Tibial nerve (tissue), 4 donors: Measurements from ENCODE around the gene RFX1. TPM values are rescaled to one million over a fixed set of nuclear protein-coding genes. Genes with fewer than 3 reads are reported as not detected.

ENCODE experiments used
- DNase-seq, 2 donors: peaks; one replicate each; pipeline ENCODE4 v3.0.0-alpha.2; 2019; ENCODE audit warnings: low spot score in 2 of 2
- H3K27ac ChIP-seq, 4 donors: fragments of 200-600 bp; sonication (generic) in 3 of 4; one replicate each; pipeline ENCODE4 v1.5.1; 2017 to 2019; ENCODE audit warnings: mild to moderate bottlenecking in 1 of 4
- H3K27me3 ChIP-seq, 2 donors: fragments of 200-600 bp; sonication (generic) in 1 of 2; one replicate each; pipeline versions ENCODE4 v1.5.1 to v1.6.0; 2017 to 2019
- H3K36me3 ChIP-seq, 3 donors: fragments of 200-600 bp; sonication (generic); one replicate each; pipeline ENCODE4 v1.5.1; 2018 to 2019
- H3K4me1 ChIP-seq, 4 donors: fragments of 200-600 bp; sonication (generic) in 3 of 4; one replicate each; pipeline ENCODE4 v1.5.1; 2017 to 2019
- H3K4me3 ChIP-seq, 4 donors: fragments of 200-600 bp; sonication (generic) in 3 of 4; one replicate each; pipeline ENCODE4 v1.5.1; 2017 to 2019; ENCODE audit warnings: mild to moderate bottlenecking in 1 of 4, moderate library complexity in 1 of 4
- H3K9me3 ChIP-seq, 4 donors: fragments of 200-600 bp; sonication (generic) in 3 of 4; one replicate each; pipeline ENCODE4 v1.5.1; 2017 to 2019
- CTCF ChIP-seq, 5 experiments: fragments of 200-600 bp in 3 of 5; fragments of 450-650 bp in 2 of 5; sonication (generic) in 3 of 5; IDR thresholded peaks; one replicate each; pipeline ENCODE4 v1.5.1; 2016 to 2019; ENCODE audit warnings: antibody characterized with exemption in 5 of 5, mild to moderate bottlenecking in 3 of 5, moderate library complexity in 2 of 5
- EP300 ChIP-seq, 2 donors: sonication (generic); formaldehyde crosslinking; IDR thresholded peaks; one replicate each; pipeline ENCODE4 v1.6.1; 2017; ENCODE audit warnings: antibody characterized with exemption in 2 of 2, mild to moderate bottlenecking in 1 of 2
- POLR2A ChIP-seq, 2 donors: fragments of 450-650 bp; IDR thresholded peaks; one replicate each; pipeline ENCODE4 v1.6.1; 2017; ENCODE audit warnings: antibody characterized with exemption in 2 of 2, mild to moderate bottlenecking in 2 of 2, moderate library complexity in 2 of 2
- WGBS, 2 donors: methylation state at CpG; one replicate each; pipeline ENCODE4 v1.1.5; 2018; 5-methylcytosine and 5-hydroxymethylcytosine counted together
- total RNA-seq, 4 donors: library from RNA; depleted of rRNA; stranded (reverse); fragments of >200 nt; gene quantifications; one replicate each; pipeline ENCODE4 v1.1.0, GENCODE V29; 2016

Gene RFX1
- total RNA-seq, 4 donors from 2014 or later = 3.1 to 8.4 (median 6.0) TPM

DNA sequence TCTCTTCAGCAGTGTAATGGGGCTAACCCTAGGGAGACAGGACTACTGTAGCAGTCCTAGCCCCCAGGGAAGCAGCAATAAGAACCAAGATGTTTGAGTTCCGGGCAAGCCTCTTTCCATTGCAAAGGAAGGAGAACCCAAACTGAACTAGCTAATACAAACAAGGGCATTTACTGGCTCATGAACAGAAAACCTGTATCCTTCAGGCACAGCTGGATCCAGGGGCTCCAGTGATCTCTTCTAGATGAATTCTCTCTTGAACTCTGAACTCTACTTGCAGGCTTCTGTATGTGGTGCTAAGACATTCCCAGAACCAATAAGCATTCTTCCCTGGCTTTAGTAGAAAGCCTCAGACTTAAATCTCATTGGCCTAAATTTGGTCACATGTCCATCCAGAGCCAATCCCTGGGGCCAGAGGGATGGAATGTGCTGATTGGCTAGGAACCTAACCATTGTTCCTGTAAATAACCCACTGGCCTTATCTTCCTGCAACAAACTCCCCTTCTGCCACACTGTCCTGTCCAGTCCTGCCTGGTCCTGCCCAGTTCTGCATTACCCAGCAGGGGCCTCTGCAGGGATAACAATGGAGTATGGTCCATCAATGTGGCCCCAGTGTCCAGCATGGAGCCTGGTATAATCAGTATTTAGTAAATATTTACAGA, 64.0 kb downstream of the RFX1 start:
- WGBS, 2 donors = 88 to 100% methylated on average over 1 of the region's 1 CpG
- no peak for TF ChIP-seq CTCF (IDR thresholded peaks at IDR 0.05)
- TF ChIP-seq POLR2A (IDR thresholded peaks at IDR 0.05) = no peak
- no peak for TF ChIP-seq EP300 (IDR thresholded peaks at IDR 0.05)
- Histone ChIP-seq H3K4me1 (peaks cover 0 to 15% (median 5%) of the 10 kb centered on the region in 4 donors), H3K27me3 (peaks cover 0 to 11% of the 10 kb centered on the region in 2 donors), H3K4me3 (no peak overlapping the region), H3K36me3 (no peaks in the 10 kb centered on the region), H3K9me3 (no peaks in the 10 kb centered on the region), H3K27ac (no peak overlapping the region)
- no peak for DNase-seq

DNA sequence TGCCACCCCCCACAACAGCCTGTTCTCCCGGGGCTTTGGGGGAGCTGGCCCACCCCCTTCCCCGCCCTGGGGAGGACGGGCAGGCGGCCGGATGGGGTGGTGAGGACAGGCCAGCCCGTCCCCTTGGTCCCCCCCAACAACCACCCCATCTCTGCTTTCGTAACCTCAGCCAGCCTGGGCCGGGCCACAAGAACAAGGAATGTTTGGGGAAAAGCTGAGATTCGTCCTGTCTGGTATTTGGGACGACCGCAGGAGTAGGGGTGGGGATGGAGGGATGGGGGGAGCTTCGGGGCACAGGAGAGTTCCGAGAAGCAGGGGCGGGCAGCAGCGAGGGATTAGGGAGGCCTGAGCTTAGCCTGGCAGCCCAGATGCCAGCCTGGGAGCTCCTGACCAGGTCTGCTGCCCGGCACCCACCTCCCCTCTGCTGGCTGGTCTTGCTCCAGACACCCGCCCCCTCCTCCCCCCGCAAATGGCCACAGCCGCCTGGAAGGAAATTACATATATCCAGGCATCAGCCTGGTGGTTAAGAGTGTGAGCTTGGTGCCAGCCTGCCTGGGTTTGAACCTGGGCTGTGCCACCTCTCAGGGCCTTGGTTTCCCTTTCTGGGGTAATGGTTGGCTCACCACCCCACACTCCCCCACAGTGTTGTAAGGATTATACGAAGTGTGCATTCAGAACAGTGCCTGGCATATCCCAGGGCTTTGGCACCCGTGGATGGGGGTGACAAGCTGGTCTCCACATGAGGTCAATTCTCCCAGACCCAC, 67.6 kb downstream of the RFX1 start, which contains the start of gene PODNL1:
Gene PODNL1 (minus strand): TSS at position 117 of the 764 bp plus-strand sequence. CDS start 236 bp downstream, outside the sequence.
- Histone ChIP-seq H3K4me1 (peaks cover 0 to 15% (median 5%) of the 10 kb centered on the region in 4 donors), H3K27ac (peak within 1 kb of the TSS in 1 of 4 donors; percentile 44), H3K36me3 (no peaks in the 10 kb centered on the region), H3K27me3 (peaks cover 0 to 30% of the 10 kb centered on the region in 2 donors), H3K9me3 (no peaks in the 10 kb centered on the region), H3K4me3 (peak within 1 kb of the TSS; percentile 9 to 49 (median 26))
- 14 to 26% methylated on average over 20 of the region's 21 CpGs for WGBS, 2 donors
- TF ChIP-seq CTCF (IDR thresholded peaks at IDR 0.05) (no peak), POLR2A (IDR thresholded peaks at IDR 0.05) (no peak), EP300 (IDR thresholded peaks at IDR 0.05) (no peak)
- peak; percentile 58 to 69 for DNase-seq

DNA sequence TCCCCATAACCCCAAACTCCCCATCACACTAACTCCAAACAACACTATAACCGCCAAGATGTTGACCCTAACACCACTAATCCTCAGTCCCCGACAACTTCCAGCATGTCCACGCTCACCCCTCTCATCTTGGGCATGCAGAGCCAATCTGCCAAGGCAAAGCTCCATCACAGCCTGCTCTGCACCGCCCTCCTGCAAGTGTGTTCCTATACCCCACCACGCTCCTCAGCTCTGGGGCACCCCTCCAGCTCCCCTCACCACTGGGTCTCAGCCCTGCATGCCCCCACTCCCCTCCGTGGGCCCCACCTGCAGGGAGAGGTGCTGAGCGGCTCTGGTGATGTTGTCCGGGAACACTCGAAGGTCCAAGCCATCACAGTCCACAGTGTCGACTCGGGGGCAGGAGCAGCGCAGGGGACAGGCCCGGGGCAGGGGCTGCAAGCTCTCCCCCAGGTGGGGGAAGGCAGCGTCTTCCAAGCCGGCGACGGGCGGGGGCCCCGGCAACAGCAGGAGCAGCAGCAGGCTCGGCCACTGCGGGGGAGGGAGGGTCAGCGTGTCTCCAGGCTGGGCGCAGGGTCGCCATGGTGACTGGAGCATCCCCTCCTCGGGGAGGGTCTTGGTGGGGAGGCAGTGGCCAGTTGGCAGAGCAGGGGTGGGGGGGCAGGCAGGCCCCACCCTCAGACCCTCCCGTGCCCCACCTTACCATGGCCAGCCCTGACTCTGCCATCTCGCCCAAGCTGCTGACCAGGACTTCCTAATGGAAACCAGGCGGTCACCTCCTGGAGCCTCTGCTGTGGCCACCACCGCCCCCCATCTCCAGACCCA, 68.4 kb downstream of the RFX1 start:
- Histone ChIP-seq H3K36me3 (no peaks in the 10 kb centered on the region), H3K27ac (peak overlapping the region in 1 of 4 donors; percentile 42), H3K9me3 (no peaks in the 10 kb centered on the region), H3K4me1 (peaks cover 0 to 15% (median 5%) of the 10 kb centered on the region in 4 donors), H3K27me3 (peaks cover 0 to 30% of the 10 kb centered on the region in 2 donors), H3K4me3 (peak overlapping the region; percentile 9 to 49 (median 26))
- no peak for DNase-seq
- 14 to 19% methylated on average over 12 to 29 of the region's 29 CpGs for WGBS, 2 donors
- TF ChIP-seq EP300 (IDR thresholded peaks at IDR 0.05) = no peak
- no peak for TF ChIP-seq POLR2A (IDR thresholded peaks at IDR 0.05)
- TF ChIP-seq CTCF (IDR thresholded peaks at IDR 0.05) = no peak

DNA sequence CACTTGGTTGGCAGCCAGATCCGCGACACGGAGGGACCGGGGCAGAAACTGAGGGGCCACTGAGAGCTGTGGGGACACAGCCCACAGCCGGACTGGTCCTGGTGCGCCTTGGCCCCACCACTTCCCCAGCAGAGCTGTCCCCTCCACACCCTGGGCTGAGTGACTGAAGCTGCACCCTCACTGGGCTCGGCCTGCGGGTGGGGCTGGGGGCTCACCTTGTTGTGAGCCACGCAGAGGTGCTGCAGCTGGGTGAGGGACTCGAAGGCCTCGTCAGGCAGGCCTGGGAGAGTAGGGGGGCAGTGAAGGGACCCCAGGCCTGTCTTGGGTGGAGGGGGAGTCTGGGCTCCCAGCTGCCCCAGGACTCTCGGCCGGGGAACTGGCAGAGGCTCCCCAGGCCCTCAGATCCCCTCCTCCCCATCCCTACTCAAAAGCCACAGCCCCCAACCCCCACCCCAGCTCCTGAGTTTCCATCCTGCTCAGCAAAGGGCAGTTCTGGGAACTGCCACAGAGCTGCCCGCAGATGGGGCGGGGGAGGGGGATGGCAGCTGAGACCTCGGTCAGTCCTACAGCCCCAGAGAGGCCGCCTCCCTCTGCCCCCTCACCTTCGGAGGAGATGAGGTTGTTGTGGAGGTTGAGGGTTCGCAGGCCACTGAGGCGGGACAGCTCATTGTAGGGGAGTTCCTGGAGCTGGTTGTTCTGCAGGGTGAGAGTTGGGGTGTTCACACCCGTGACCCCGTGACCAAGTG, 70.2 kb downstream of the RFX1 start:
- Histone ChIP-seq H3K4me1 (peaks cover 0 to 15% (median 5%) of the 10 kb centered on the region in 4 donors), H3K27ac (no peak overlapping the region), H3K27me3 (peaks cover 0 to 30% of the 10 kb centered on the region in 2 donors), H3K36me3 (peaks cover 0 to 11% (median 0%) of the 10 kb centered on the region in 3 donors), H3K4me3 (no peak overlapping the region), H3K9me3 (no peaks in the 10 kb centered on the region)
- TF ChIP-seq EP300 (IDR thresholded peaks at IDR 0.05) (no peak), POLR2A (IDR thresholded peaks at IDR 0.05) (no peak), CTCF (IDR thresholded peaks at IDR 0.05) (no peak)
- WGBS, 2 donors = 58 to 70% methylated on average over 18 to 21 of the region's 22 CpGs
- DNase-seq = no peak
